SK-N-SH (cell line): Measurements from ENCODE around the gene MPHOSPH8. TPM values are rescaled to one million over a fixed set of nuclear protein-coding genes. Genes with fewer than 3 reads are reported as not detected.

Experiments used
- CTCF ChIA-PET: fragments of 300-600, 350-600 bp; formaldehyde crosslinking; extraction: SDS; loops from one replicate; lab custom pipeline; 2021; lab: Yijun Ruan, JAX
- POLR2A ChIA-PET: fragments of 350-600 bp; sonication (Branson Sonifier 250); formaldehyde crosslinking; extraction: SDS; loops from one replicate; lab custom pipeline; 2020; ENCODE audit warnings: antibody characterized with exemption, inconsistent platforms; lab: Yijun Ruan, JAX
- DNase-seq: peaks from one replicate; pipeline ENCODE4 v3.0.0; 2012
- H2AFZ ChIP-seq: fragments of 200-600 bp; sonication (generic); 2 replicates; pipeline ENCODE4 v1.8.1; 2016; ENCODE audit warnings: antibody characterized with exemption, mild to moderate bottlenecking, low read depth
- H3F3A ChIP-seq: fragments of 200-600 bp; sonication (generic); replicated peaks from 2 replicates; pipeline ENCODE3; 2016; ENCODE audit warnings: antibody characterized with exemption, mild to moderate bottlenecking; ENCODE audit not compliant: insufficient read depth
- H3K27ac ChIP-seq, 2 experiments: fragments of 200-500 bp in 1 of 2; fragments of 200-600 bp in 1 of 2; sonication (Bioruptor generic) in 1 of 2; sonication (generic), shearing (Covaris generic) in 1 of 2; 2 replicates each; pipeline versions ENCODE4 v1.5.1 to v1.6.1; 2014 to 2016; ENCODE audit warnings: low read depth in 2 of 2, inconsistent platforms in 1 of 2, low read length in 1 of 2, mild to moderate bottlenecking in 1 of 2, mixed read lengths in 1 of 2
- H3K27me3 ChIP-seq: fragments of 200-600 bp; sonication (generic), shearing (Covaris generic); 2 replicates; pipeline ENCODE4 v1.6.1; 2016; ENCODE audit warnings: mixed run types; ENCODE audit not compliant: insufficient read depth
- H3K36me3 ChIP-seq, 2 experiments: fragments of 200-500 bp in 1 of 2; fragments of 200-600 bp in 1 of 2; sonication (Bioruptor generic) in 1 of 2; sonication (generic) in 1 of 2; replicated peaks in 1 of 2; 2 replicates each; pipeline versions ENCODE3 to v1.5.1; 2014 to 2016; ENCODE audit warnings: low read length in 1 of 2, mild to moderate bottlenecking in 1 of 2; ENCODE audit not compliant: insufficient read depth in 2 of 2, control insufficient read depth in 1 of 2
- H3K4me1 ChIP-seq, 2 experiments: fragments of 200-500 bp in 1 of 2; fragments of 200-600 bp in 1 of 2; sonication (Bioruptor generic) in 1 of 2; sonication (generic), shearing (Covaris generic) in 1 of 2; 2 replicates each; pipeline versions ENCODE4 v1.5.1 to v1.6.1; 2014 to 2016; ENCODE audit warnings: low read depth in 1 of 2, low read length in 1 of 2, mixed run types in 1 of 2; ENCODE audit not compliant: insufficient read depth in 2 of 2, control insufficient read depth in 1 of 2
- H3K4me2 ChIP-seq: fragments of 200-600 bp; sonication (generic), shearing (Covaris generic); 2 replicates; pipeline ENCODE4 v1.6.1; 2017; ENCODE audit warnings: mixed run types
- H3K4me3 ChIP-seq, 2 experiments: fragments of 200-500 bp in 1 of 2; fragments of 200-600 bp in 1 of 2; sonication (Bioruptor generic) in 1 of 2; sonication (generic), shearing (Covaris generic) in 1 of 2; 2 replicates each; pipeline versions ENCODE4 v1.5.1 to v1.8.1; 2014 to 2016; ENCODE audit warnings: low read depth in 2 of 2, inconsistent platforms in 1 of 2, low read length in 1 of 2, mild to moderate bottlenecking in 1 of 2, mixed read lengths in 1 of 2, moderate library complexity in 1 of 2
- H3K79me2 ChIP-seq: fragments of 200-600 bp; sonication (generic); 2 replicates; pipeline ENCODE4 v1.8.1; 2017; ENCODE audit warnings: mild to moderate bottlenecking; ENCODE audit not compliant: insufficient read depth
- H3K9ac ChIP-seq: fragments of 200-600 bp; sonication (generic); 2 replicates; pipeline ENCODE4 v1.6.1; 2017; ENCODE audit warnings: mixed run types
- H3K9me2 ChIP-seq: fragments of 200-600 bp; sonication (generic); 2 replicates; pipeline ENCODE4 v1.6.1; 2017; ENCODE audit warnings: mixed run types
- H3K9me3 ChIP-seq: fragments of 200-600 bp; sonication (generic); 2 replicates; pipeline ENCODE4 v1.6.1; 2017; ENCODE audit warnings: mixed run types, mild to moderate bottlenecking, moderate library complexity
- H4K20me1 ChIP-seq: fragments of 200-600 bp; sonication (generic); 2 replicates; pipeline ENCODE4 v1.6.1; 2017; ENCODE audit warnings: mild to moderate bottlenecking, mixed run types; ENCODE audit not compliant: insufficient read depth
- ELF1 ChIP-seq: IDR thresholded peaks from 2 replicates; pipeline ENCODE4 v1.4.0; 2012
- EP300 ChIP-seq, 2 experiments: IDR thresholded peaks; 2 replicates each; pipeline versions ENCODE4 v1.4.0 to v1.6.1; 2012; ENCODE audit warnings: borderline replicate concordance in 1 of 2, low read depth in 1 of 2, low read length in 1 of 2
- FOXJ3 ChIP-seq: sonication (generic); formaldehyde crosslinking; IDR thresholded peaks from 2 replicates; pipeline ENCODE4 v1.5.1; 2020; ENCODE audit warnings: mild to moderate bottlenecking, missing genetic modification reagents
- FOXM1 ChIP-seq: IDR thresholded peaks from 2 replicates; pipeline ENCODE4 v1.4.0; 2012; ENCODE audit warnings: low read depth, mild to moderate bottlenecking
- MXI1 ChIP-seq: IDR thresholded peaks from 2 replicates; pipeline ENCODE4 v1.6.1; 2012; ENCODE audit warnings: mild to moderate bottlenecking, low read depth, low read length, improper control_type of control experiment
- NFIC ChIP-seq: IDR thresholded peaks from 2 replicates; pipeline ENCODE4 v1.4.0; 2012; ENCODE audit warnings: borderline replicate concordance
- POLR2AphosphoS5 ChIP-seq: IDR thresholded peaks from 2 replicates; pipeline ENCODE4 v1.6.1; 2012; ENCODE audit warnings: low read depth, low read length
- RAD21 ChIP-seq: IDR thresholded peaks from 2 replicates; pipeline ENCODE4 v1.6.1; 2012; ENCODE audit warnings: mild to moderate bottlenecking, low read length
- RCOR1 ChIP-seq: fragments of 150-350 bp; IDR thresholded peaks from 2 replicates; pipeline ENCODE4 v1.6.1; 2017; ENCODE audit warnings: antibody characterized with exemption, low read length
- SIN3A ChIP-seq: IDR thresholded peaks from 2 replicates; pipeline ENCODE4 v1.6.1; 2012; ENCODE audit warnings: low read depth, mild to moderate bottlenecking, low read length, moderate library complexity, borderline replicate concordance
- SMC3 ChIP-seq: IDR thresholded peaks from 2 replicates; pipeline ENCODE4 v1.6.1; 2012; ENCODE audit warnings: low read depth, low read length, improper control_type of control experiment
- TAF1 ChIP-seq: IDR thresholded peaks from 2 replicates; pipeline ENCODE4 v1.6.1; 2012; ENCODE audit warnings: low read depth, mild to moderate bottlenecking, low read length, moderate library complexity, borderline replicate concordance
- TCF12 ChIP-seq: IDR thresholded peaks from 2 replicates; pipeline ENCODE4 v1.4.0; 2012
- TEAD4 ChIP-seq: IDR thresholded peaks from 2 replicates; pipeline ENCODE4 v1.4.0; 2012; ENCODE audit warnings: mild to moderate bottlenecking, borderline replicate concordance; ENCODE audit not compliant: insufficient read depth
- WGBS: methylation state at CpG from one replicate; pipeline ENCODE4 v1.1.6; 2017; ENCODE audit warnings: low lambda C conversion rate; 5-methylcytosine and 5-hydroxymethylcytosine counted together
- polyA plus RNA-seq, 3 experiments: library from polyadenylated mRNA; depleted of rRNA; stranded (reverse); fragments of >200 nt; gene quantifications; 2 replicates each; pipeline ENCODE4 v1.2.3, GENCODE V29; 2012
- TF ChIP-seq, protein P1 (sequence below): fragments of 200-600 bp; sonication (generic); IDR thresholded peaks from 2 replicates; pipeline ENCODE4 v1.6.1; 2017; ENCODE audit warnings: antibody characterized with exemption, mild to moderate bottlenecking, moderate library complexity
- TF ChIP-seq, protein P2 (sequence below): IDR thresholded peaks from 2 replicates; pipeline ENCODE4 v1.4.0; 2012; ENCODE audit warnings: low read depth, borderline replicate concordance
- TF ChIP-seq, protein P3 (sequence below): fragments of 150-350 bp; IDR thresholded peaks from 2 replicates; pipeline ENCODE4 v1.6.1; 2017; ENCODE audit warnings: antibody characterized with exemption, low read length, low read depth, borderline replicate concordance

The MPHOSPH8 gene
- polyA plus RNA-seq, 1 of the 3 experiments (the other 2 are of a cell fraction) = 11.1 TPM

DNA sequence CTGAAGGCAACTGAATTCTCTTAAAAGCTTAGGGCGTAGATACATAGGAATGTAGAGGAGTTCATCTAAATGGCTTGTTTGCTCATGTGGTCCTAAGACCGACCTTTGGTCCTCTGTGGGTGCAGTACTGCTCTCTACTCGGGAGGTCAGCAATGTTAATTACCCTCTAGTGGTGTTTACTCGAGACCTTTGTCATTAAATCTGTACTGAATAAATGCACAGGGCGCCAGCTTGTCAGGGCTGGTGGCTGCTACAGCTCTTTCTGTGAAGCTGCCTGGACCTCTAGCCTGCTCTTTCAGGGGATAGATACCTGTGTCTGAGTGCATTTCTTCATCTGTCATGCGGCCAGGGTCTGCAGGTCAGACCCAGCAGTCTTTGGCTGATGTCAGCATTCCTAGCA lies 29.2 kb upstream of the MPHOSPH8 start:
- ChIA-PET POLR2A (no interaction called here), CTCF (interaction anchor here (0.6 kb wide), 1 partner anchor 23 kb away, joined by 3 read pairs; no protein-coding TSS in a partner anchor)
- no peak overlapping the region for H2AFZ ChIP-seq
- no peak for DNase-seq
- TF ChIP-seq TEAD4 = no peak
- peaks cover 6% of the 10 kb centered on the region for H3F3A ChIP-seq
- H3K27me3 ChIP-seq = no peaks in the 10 kb centered on the region
- no peaks in the 10 kb centered on the region for H3K9me3 ChIP-seq
- H3K36me3 ChIP-seq = no peaks in the 10 kb centered on the region
- no peaks in the 10 kb centered on the region; a peak in 1 of 4 replicates for H3K4me1 ChIP-seq
- peaks cover 4% of the 10 kb centered on the region; the same call in 1 of the 2 replicates for H3K79me2 ChIP-seq
- no peaks in the 10 kb centered on the region for H3K9me2 ChIP-seq
- no peak overlapping the region for H3K4me3 ChIP-seq
- no peak overlapping the region for H3K4me2 ChIP-seq
- no peak overlapping the region for H3K27ac ChIP-seq
- no peak overlapping the region for H3K9ac ChIP-seq
- H4K20me1 ChIP-seq = no peaks in the 10 kb centered on the region
- 72% methylated on average over 6 of the region's 6 CpGs for WGBS

DNA sequence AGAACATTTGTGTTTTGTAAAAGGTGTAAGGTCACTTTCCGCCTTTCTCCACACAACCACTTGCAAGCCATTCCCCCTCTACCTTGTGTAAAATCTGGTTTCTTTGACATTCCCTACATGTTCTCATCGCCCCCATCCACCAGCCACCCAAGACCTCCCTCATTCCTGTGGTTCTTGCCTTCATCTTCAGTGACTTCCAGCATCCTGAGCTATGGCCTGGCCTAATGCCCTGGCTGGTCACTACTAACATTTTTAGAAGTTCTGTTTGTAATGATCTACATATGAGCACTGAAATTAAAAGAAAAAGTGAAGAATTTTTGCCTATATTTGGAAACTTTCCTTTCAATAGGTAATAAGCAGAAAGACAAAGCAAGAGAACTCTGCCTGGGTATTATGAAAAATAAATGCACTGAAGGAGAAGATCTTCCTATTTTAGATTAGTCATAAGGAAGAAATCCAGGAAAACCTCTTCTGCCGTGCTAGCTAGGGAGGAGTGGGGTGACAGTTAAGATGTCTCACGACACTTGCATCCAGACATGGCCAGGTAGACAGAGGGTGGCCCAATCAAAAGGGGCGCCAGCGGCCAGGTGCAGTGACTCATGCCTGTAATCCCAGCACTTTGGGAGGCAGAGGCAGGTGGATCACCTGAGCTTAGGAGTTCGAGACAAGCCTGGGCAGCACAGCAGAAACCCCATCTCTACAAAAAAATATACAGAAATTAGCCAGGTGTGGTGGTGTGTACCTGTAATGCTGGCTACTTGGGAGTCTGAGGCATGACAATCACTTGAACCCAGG lies 28.1 kb upstream of the MPHOSPH8 start:
- H3K9ac ChIP-seq = no peak overlapping the region
- H3K79me2 ChIP-seq = peaks cover 4% of the 10 kb centered on the region; the same call in 1 of the 2 replicates
- H4K20me1 ChIP-seq = no peaks in the 10 kb centered on the region
- H2AFZ ChIP-seq = no peak overlapping the region
- no peak overlapping the region for H3K27ac ChIP-seq
- H3K4me1 ChIP-seq = no peaks in the 10 kb centered on the region; a peak in 1 of 4 replicates
- no peaks in the 10 kb centered on the region for H3K9me2 ChIP-seq
- no peak overlapping the region for H3K4me2 ChIP-seq
- H3K36me3 ChIP-seq = no peaks in the 10 kb centered on the region
- 83% methylated on average over 5 of the region's 7 CpGs for WGBS
- H3F3A ChIP-seq = peaks cover 6% of the 10 kb centered on the region
- no peaks in the 10 kb centered on the region for H3K27me3 ChIP-seq
- ChIA-PET POLR2A (no interaction called here), CTCF (interaction anchor here (1.1 kb wide), 1 partner anchor 18 kb away, joined by 3 read pairs; no protein-coding TSS in a partner anchor)
- H3K9me3 ChIP-seq = no peaks in the 10 kb centered on the region
- H3K4me3 ChIP-seq = no peak overlapping the region
- TF ChIP-seq TCF12 = no peak
- TF ChIP-seq FOXJ3 (CRISPR knock-in tag) = no peak
- TF ChIP-seq MXI1 = no peak
- no peak for TF ChIP-seq POLR2AphosphoS5
- no peak for TF ChIP-seq RAD21
- TF ChIP-seq SIN3A = no peak
- TF ChIP-seq, protein P1, sequence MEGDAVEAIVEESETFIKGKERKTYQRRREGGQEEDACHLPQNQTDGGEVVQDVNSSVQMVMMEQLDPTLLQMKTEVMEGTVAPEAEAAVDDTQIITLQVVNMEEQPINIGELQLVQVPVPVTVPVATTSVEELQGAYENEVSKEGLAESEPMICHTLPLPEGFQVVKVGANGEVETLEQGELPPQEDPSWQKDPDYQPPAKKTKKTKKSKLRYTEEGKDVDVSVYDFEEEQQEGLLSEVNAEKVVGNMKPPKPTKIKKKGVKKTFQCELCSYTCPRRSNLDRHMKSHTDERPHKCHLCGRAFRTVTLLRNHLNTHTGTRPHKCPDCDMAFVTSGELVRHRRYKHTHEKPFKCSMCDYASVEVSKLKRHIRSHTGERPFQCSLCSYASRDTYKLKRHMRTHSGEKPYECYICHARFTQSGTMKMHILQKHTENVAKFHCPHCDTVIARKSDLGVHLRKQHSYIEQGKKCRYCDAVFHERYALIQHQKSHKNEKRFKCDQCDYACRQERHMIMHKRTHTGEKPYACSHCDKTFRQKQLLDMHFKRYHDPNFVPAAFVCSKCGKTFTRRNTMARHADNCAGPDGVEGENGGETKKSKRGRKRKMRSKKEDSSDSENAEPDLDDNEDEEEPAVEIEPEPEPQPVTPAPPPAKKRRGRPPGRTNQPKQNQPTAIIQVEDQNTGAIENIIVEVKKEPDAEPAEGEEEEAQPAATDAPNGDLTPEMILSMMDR = no peak
- no peak for TF ChIP-seq TAF1
- TF ChIP-seq FOXM1 = no peak
- no peak for TF ChIP-seq ELF1
- TF ChIP-seq, protein P2, sequence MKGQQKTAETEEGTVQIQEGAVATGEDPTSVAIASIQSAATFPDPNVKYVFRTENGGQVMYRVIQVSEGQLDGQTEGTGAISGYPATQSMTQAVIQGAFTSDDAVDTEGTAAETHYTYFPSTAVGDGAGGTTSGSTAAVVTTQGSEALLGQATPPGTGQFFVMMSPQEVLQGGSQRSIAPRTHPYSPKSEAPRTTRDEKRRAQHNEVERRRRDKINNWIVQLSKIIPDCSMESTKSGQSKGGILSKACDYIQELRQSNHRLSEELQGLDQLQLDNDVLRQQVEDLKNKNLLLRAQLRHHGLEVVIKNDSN = no peak
- no peak for TF ChIP-seq EP300 (IDR thresholded peaks at IDR 0.05; ENCODE audit: borderline replicate concordance in 1 of 2, low read depth in 1 of 2, low read length in 1 of 2)
- TF ChIP-seq RCOR1 = no peak
- TF ChIP-seq, protein P3, sequence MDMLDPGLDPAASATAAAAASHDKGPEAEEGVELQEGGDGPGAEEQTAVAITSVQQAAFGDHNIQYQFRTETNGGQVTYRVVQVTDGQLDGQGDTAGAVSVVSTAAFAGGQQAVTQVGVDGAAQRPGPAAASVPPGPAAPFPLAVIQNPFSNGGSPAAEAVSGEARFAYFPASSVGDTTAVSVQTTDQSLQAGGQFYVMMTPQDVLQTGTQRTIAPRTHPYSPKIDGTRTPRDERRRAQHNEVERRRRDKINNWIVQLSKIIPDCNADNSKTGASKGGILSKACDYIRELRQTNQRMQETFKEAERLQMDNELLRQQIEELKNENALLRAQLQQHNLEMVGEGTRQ = no peak
- no peak for TF ChIP-seq NFIC
- TF ChIP-seq SMC3 = no peak
- no peak for DNase-seq
